HG03064 (cell line): ENCODE measurements around the gene MRPS5.
"Not testable (repeated sequence)": the region's sequence is repeated elsewhere in the genome, so short reads cannot be mapped to it uniquely, and the experiment has no call there.

Experiments
- ATAC-seq: cut with Tn5 transposase; IDR thresholded peaks from one replicate; pipeline ENCODE4 v1.9.1; 2021; ENCODE audit warnings: low read depth; ENCODE audit not compliant: unreplicated experiment

The MRPS5 gene

GRCh38 chr2:95048825-95049682, 72.6 kb downstream of the MRPS5 start:
- ATAC-seq, result no peak

- no peak for ATAC-seq
These were observed 73.7 kb downstream of the MRPS5 start for GRCh38 chr2:95047629-95048510.

- no peak for ATAC-seq
These were observed 75.1 kb downstream of the MRPS5 start for GRCh38 chr2:95046371-95047112.

- ATAC-seq, result no peak
These were observed 77.0 kb downstream of the MRPS5 start for GRCh38 chr2:95044601-95045000.

- no peak for ATAC-seq
These were observed 78.1 kb downstream of the MRPS5 start for GRCh38 chr2:95043300-95044093.

- ATAC-seq, result no peak
These were observed 78.9 kb downstream of the MRPS5 start for GRCh38 chr2:95042472-95043271.

GRCh38 chr2:95041824-95042442, 79.7 kb downstream of the MRPS5 start:
- ATAC-seq, result no peak

GRCh38 chr2:95041060-95041823, 80.4 kb downstream of the MRPS5 start:
- ATAC-seq, result no peak

- no peak for ATAC-seq
These were observed 81.2 kb downstream of the MRPS5 start for GRCh38 chr2:95040426-95040825.

- ATAC-seq, result no peak
These were observed 81.6 kb downstream of the MRPS5 start for GRCh38 chr2:95039978-95040377.

GRCh38 chr2:95039363-95039762, 82.2 kb downstream of the MRPS5 start:
- ATAC-seq, result no peak

GRCh38 chr2:95038635-95039298, 82.8 kb downstream of the MRPS5 start:
- no peak for ATAC-seq

GRCh38 chr2:95037841-95038585, 83.6 kb downstream of the MRPS5 start:
- ATAC-seq, result not testable (repeated sequence)

- ATAC-seq, result no peak
These were observed 84.2 kb downstream of the MRPS5 start for GRCh38 chr2:95037384-95037839.

GRCh38 chr2:95036596-95037383, 84.8 kb downstream of the MRPS5 start:
- ATAC-seq, result no peak
